ENCODE data around the gene C22orf42. TPM values are rescaled to one million over a fixed set of nuclear protein-coding genes. Genes with fewer than 3 reads are reported as not detected.

C22orf42 gene
- total RNA-seq, 2 donors from 2014 or later, result not detected

DNA sequence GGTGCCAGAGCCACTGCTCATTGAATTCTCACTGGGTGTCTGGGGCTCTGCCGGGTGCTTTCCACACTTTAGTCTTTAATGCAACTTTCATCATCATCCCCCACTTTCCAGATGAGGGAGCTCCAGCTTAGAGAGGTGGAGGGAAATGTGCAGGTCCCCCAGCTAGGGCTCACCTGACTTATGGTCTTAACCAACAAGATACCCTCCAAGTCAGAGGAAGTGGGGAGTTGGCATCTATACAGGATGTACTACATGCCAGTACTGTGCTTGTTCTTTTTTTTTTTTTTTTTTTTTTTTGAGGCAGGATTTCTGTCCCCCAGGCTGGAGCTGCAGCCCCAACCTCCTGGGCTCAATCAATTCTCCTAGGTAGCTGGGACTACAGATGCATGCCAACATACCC is 26.3 kb downstream of the C22orf42 start:
- Histone ChIP-seq H3K36me3 (no peaks in the 10 kb centered on the region), H3K27me3 (replicated peaks; ENCODE audit: insufficient read depth) (no peaks in the 10 kb centered on the region), H3K27ac (no peak overlapping the region), H3K4me3 (no peak overlapping the region), H3K9me3 (no peaks in the 10 kb centered on the region), H3K4me1 (ENCODE audit: control insufficient read depth in 1 of 2, low read depth in 2 of 2) (no peaks in the 10 kb centered on the region)
- no peak for DNase-seq (ENCODE audit: low spot score)
- ATAC-seq (ENCODE audit: insufficient number of reproducible peaks, low FRiP score, low read depth), result no peak
- TF ChIP-seq, protein P1, sequence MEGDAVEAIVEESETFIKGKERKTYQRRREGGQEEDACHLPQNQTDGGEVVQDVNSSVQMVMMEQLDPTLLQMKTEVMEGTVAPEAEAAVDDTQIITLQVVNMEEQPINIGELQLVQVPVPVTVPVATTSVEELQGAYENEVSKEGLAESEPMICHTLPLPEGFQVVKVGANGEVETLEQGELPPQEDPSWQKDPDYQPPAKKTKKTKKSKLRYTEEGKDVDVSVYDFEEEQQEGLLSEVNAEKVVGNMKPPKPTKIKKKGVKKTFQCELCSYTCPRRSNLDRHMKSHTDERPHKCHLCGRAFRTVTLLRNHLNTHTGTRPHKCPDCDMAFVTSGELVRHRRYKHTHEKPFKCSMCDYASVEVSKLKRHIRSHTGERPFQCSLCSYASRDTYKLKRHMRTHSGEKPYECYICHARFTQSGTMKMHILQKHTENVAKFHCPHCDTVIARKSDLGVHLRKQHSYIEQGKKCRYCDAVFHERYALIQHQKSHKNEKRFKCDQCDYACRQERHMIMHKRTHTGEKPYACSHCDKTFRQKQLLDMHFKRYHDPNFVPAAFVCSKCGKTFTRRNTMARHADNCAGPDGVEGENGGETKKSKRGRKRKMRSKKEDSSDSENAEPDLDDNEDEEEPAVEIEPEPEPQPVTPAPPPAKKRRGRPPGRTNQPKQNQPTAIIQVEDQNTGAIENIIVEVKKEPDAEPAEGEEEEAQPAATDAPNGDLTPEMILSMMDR (IDR thresholded peaks at IDR 0.05), result no peak

- H3K9me3 ChIP-seq, result no peaks in the 10 kb centered on the region
- TF ChIP-seq, protein P1 (IDR thresholded peaks at IDR 0.05), result no peak
- H3K4me1 ChIP-seq (ENCODE audit: control insufficient read depth in 1 of 2, low read depth in 2 of 2), result no peaks in the 10 kb centered on the region
- no peaks in the 10 kb centered on the region for H3K36me3 ChIP-seq
- no peak overlapping the region for H3K4me3 ChIP-seq
- ATAC-seq (ENCODE audit: insufficient number of reproducible peaks, low FRiP score, low read depth), result no peak
- no peak for DNase-seq (ENCODE audit: low spot score)
- H3K27ac ChIP-seq, result no peak overlapping the region
- no peaks in the 10 kb centered on the region for H3K27me3 ChIP-seq (replicated peaks; ENCODE audit: insufficient read depth)
These were observed 27.0 kb downstream of the C22orf42 start for GRCh38 chr22:32132126-32132525.

GRCh38 chr22:32130464-32130863 is 28.6 kb downstream of the C22orf42 start:
- Histone ChIP-seq H3K9me3 (no peaks in the 10 kb centered on the region), H3K4me3 (no peak overlapping the region)
- no peak for ATAC-seq (ENCODE audit: insufficient number of reproducible peaks, low FRiP score, low read depth)

GRCh38 chr22:32127904-32128303 is 31.2 kb downstream of the C22orf42 start:
- H3K4me1 ChIP-seq (ENCODE audit: control insufficient read depth in 1 of 2, low read depth in 2 of 2), result no peaks in the 10 kb centered on the region
- H3K27me3 ChIP-seq (replicated peaks; ENCODE audit: insufficient read depth), result no peaks in the 10 kb centered on the region
- DNase-seq (ENCODE audit: low spot score) (no peak), ATAC-seq (ENCODE audit: insufficient number of reproducible peaks, low FRiP score, low read depth) (no peak)
- no peaks in the 10 kb centered on the region for H3K9me3 ChIP-seq
- H3K27ac ChIP-seq, result no peak overlapping the region
- TF ChIP-seq, protein P1 (IDR thresholded peaks at IDR 0.05), result no peak
- no peaks in the 10 kb centered on the region for H3K36me3 ChIP-seq
- H3K4me3 ChIP-seq, result no peak overlapping the region

More at GRCh38 chr22:32130464-32130863, 28.6 kb downstream of the C22orf42 start:
- Histone ChIP-seq H3K4me1 (ENCODE audit: control insufficient read depth in 1 of 2, low read depth in 2 of 2) (no peaks in the 10 kb centered on the region), H3K27ac (no peak overlapping the region), H3K27me3 (replicated peaks; ENCODE audit: insufficient read depth) (no peaks in the 10 kb centered on the region), H3K36me3 (no peaks in the 10 kb centered on the region)
- no peak for DNase-seq (ENCODE audit: low spot score)
- TF ChIP-seq, protein P1 (IDR thresholded peaks at IDR 0.05), result no peak

DNA sequence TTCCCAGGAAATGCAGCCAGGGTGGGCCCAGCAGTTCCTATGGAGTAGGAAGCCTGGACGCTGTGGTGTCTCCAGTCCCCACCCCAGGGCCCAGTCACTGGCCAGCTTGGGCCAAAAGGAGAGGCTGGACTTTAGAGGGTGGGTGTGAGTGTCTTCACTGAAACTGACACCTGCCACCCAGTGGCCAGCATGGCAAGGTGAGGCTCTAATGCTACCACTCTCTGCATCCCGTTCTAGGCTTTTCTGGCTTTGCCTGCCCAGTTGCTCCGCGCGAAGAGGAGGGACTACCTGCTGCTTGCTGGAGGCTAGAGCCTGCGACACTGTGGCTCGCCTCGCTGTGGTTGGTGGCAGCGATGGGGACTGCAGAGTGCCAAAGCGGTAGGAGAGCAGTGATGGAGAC is 35.4 kb downstream of the C22orf42 start:
- TF ChIP-seq, protein P1 (IDR thresholded peaks at IDR 0.05), result no peak
- no peaks in the 10 kb centered on the region for H3K27me3 ChIP-seq (replicated peaks; ENCODE audit: insufficient read depth)
- ATAC-seq (ENCODE audit: insufficient number of reproducible peaks, low FRiP score, low read depth), result no peak

More for the DNA sequence above, 35.4 kb downstream of the C22orf42 start:
- DNase-seq (ENCODE audit: low spot score), result no peak
- Histone ChIP-seq H3K27ac (no peak overlapping the region), H3K9me3 (no peaks in the 10 kb centered on the region), H3K4me3 (no peak overlapping the region), H3K4me1 (ENCODE audit: control insufficient read depth in 1 of 2, low read depth in 2 of 2) (no peaks in the 10 kb centered on the region), H3K36me3 (no peaks in the 10 kb centered on the region)

Measured in thoracic aorta (tissue), 2 donors.